Epithelial cell of proximal tubule (primary cell): ENCODE measurements around the gene C1QTNF12. TPM values are rescaled to one million over a fixed set of nuclear protein-coding genes. Genes with fewer than 3 reads are reported as not detected.

Experiments
- DNase-seq: peaks from one replicate; pipeline ENCODE4 v3.0.0-alpha.2; 2011; ENCODE audit warnings: low read depth
- H3K4me3 ChIP-seq: 2 replicates; pipeline ENCODE4 v1.5.1; 2011; ENCODE audit warnings: low read depth, mild to moderate bottlenecking, low read length
- total RNA-seq: library from RNA; depleted of rRNA; stranded (reverse); fragments of >200 nt; gene quantifications from 2 replicates; pipeline ENCODE4 v1.2.3, GENCODE V29; 2015
- TF ChIP-seq, protein P1 (sequence below): conservative IDR thresholded peaks from 2 replicates; pipeline ENCODE4 v1.5.1; 2012; ENCODE audit warnings: low read depth, mild to moderate bottlenecking, low read length

The C1QTNF12 gene
- total RNA-seq, 1 donor from 2014 or later = 5.1 TPM

GRCh38 chr1:1273512-1274298 is 27.2 kb upstream of the C1QTNF12 start, which contains the start of gene UBE2J2:
TSS of gene UBE2J2 (minus strand) at chr1:1273854. CDS start at chr1:1267992, 5,862 bp downstream.
- DNase-seq = no peak
- TF ChIP-seq, protein P1, sequence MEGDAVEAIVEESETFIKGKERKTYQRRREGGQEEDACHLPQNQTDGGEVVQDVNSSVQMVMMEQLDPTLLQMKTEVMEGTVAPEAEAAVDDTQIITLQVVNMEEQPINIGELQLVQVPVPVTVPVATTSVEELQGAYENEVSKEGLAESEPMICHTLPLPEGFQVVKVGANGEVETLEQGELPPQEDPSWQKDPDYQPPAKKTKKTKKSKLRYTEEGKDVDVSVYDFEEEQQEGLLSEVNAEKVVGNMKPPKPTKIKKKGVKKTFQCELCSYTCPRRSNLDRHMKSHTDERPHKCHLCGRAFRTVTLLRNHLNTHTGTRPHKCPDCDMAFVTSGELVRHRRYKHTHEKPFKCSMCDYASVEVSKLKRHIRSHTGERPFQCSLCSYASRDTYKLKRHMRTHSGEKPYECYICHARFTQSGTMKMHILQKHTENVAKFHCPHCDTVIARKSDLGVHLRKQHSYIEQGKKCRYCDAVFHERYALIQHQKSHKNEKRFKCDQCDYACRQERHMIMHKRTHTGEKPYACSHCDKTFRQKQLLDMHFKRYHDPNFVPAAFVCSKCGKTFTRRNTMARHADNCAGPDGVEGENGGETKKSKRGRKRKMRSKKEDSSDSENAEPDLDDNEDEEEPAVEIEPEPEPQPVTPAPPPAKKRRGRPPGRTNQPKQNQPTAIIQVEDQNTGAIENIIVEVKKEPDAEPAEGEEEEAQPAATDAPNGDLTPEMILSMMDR = no peak
- H3K4me3 ChIP-seq = peak within 1 kb of the TSS; percentile 73

- H3K4me3 ChIP-seq = peak overlapping the region; percentile 73
- TF ChIP-seq, protein P1 = no peak
- no peak for DNase-seq
Measured at GRCh38 chr1:1273209-1273511, 26.6 kb upstream of the C1QTNF12 start.

DNA sequence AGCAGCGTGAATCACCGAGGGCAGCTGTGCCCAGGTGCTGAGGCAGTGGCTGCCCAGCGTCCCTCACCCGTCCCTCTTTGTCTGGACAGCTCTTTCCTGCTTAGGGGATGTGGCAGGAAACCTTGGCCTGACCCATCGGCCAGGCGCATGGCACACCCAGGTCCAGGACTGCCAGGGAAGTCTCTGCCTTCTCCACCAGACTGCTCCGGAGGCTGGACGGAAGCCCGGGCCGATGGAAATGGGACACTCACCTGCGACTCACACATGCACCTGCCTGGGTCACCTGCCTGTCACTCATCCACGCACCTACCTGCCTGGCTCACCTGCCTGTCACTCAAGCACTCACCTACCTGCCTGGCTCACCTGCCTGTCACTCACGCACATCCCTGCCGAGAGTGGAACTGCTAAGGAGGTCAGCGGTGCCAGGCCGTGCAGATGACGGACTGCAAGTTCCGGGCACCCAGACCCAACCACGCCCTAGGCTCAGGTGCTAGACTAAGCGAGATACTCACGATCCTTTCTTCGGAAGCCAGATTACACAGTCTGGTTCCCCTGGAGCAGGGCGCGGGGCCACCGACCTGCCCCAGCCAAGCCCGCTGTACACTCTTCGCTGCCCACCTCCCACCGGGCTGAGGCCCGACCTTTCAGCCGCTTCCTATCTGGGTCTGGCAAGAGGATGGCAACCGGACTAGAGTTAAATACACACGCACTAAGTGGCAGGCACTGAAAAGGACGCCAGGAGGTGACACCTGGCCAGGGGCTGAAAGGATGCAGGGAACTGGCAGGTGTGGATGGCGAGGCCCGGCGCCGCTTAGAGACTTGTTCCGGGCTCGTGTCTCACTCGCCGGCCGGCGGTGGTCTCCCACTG is 26.1 kb upstream of the C1QTNF12 start:
- TF ChIP-seq, protein P1 = no peak
- no peak for DNase-seq
- H3K4me3 ChIP-seq = peak overlapping the region; percentile 73

DNA sequence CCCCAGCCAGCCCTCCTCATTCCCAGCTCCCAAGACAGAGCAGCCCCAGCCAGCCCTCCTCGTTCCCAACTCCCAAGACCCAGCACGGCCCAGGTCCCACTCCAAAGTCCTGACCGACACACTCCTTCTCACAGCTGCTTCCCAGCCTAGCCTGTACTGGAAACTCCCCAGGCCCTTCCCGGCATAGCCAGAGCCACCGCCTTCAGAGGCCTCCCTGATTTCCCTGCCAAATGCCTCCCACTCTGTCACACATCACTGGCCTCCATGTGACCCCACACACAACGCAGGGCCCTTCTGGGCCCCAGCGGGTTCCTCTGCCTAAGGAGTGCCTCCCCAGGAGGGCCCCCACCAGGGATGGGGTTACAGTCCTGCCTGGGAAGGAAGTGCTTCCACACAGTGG is 24.3 kb upstream of the C1QTNF12 start:
- TF ChIP-seq, protein P1 = no peak
- H3K4me3 ChIP-seq = peak overlapping the region; percentile 38
- no peak for DNase-seq

GRCh38 chr1:1268284-1268682 is 21.8 kb upstream of the C1QTNF12 start:
- TF ChIP-seq, protein P1 = no peak
- no peak overlapping the region for H3K4me3 ChIP-seq
- no peak for DNase-seq

- TF ChIP-seq, protein P1 = no peak
- no peak for DNase-seq
- no peak overlapping the region for H3K4me3 ChIP-seq
Measured at GRCh38 chr1:1267488-1268283, 21.2 kb upstream of the C1QTNF12 start.
